Thyroid gland (tissue), 4 donors: Measurements from ENCODE around the gene COBLL1.

Experiments
- POLR2A ChIP-seq, 2 donors: fragments of 450-650 bp; IDR thresholded peaks; one replicate each; pipeline ENCODE4 v1.6.1; 2017; ENCODE audit warnings: antibody characterized with exemption in 2 of 2, mild to moderate bottlenecking in 2 of 2, moderate library complexity in 1 of 2
- TF ChIP-seq, protein P1 (sequence below), 6 experiments: fragments of 200-600 bp in 3 of 6; fragments of 450-650 bp in 3 of 6; sonication (generic) in 3 of 6; IDR thresholded peaks; one replicate each; pipeline ENCODE4 v1.5.1; 2016 to 2019; ENCODE audit warnings: antibody characterized with exemption in 6 of 6, mild to moderate bottlenecking in 2 of 6, inconsistent platforms in 1 of 6, moderate library complexity in 1 of 6

DNA sequence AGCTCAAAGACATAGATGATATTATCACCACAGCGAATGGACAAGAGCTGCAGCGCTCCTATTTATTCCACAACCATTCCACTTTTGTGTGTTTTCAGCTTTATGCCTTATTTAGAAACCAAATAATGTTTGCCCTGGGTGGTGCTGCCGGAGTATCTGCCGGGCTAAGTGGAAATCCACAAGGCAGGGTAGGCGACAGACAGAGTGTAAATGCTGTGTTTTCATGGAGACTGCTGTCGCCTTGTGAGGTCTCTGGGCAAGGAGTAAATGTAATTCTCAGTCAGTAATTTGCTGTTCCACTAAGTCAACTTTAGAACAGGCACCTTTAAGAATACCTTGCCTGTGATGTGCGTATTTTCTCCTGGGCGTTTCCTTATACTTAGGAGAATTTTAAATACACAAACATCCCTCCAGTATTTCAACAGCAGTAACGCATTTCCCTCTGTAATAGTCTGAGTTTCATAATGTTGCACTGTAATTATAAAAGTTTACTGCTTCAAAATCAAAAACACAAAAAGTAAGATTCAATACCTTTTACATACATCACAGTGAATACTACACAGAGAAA is 60.9 kb downstream of the COBLL1 start:
- TF ChIP-seq, protein P1, sequence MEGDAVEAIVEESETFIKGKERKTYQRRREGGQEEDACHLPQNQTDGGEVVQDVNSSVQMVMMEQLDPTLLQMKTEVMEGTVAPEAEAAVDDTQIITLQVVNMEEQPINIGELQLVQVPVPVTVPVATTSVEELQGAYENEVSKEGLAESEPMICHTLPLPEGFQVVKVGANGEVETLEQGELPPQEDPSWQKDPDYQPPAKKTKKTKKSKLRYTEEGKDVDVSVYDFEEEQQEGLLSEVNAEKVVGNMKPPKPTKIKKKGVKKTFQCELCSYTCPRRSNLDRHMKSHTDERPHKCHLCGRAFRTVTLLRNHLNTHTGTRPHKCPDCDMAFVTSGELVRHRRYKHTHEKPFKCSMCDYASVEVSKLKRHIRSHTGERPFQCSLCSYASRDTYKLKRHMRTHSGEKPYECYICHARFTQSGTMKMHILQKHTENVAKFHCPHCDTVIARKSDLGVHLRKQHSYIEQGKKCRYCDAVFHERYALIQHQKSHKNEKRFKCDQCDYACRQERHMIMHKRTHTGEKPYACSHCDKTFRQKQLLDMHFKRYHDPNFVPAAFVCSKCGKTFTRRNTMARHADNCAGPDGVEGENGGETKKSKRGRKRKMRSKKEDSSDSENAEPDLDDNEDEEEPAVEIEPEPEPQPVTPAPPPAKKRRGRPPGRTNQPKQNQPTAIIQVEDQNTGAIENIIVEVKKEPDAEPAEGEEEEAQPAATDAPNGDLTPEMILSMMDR (IDR thresholded peaks at IDR 0.05), result no peak
- no peak for TF ChIP-seq POLR2A (IDR thresholded peaks at IDR 0.05)
